ENCODE results near the gene NUMB.

The NUMB gene

GRCh38 chr14:73258076-73258475 is 200.3 kb downstream of the NUMB start:
- DNase-seq: no peak

- no peak for DNase-seq
These were observed 202.6 kb downstream of the NUMB start for GRCh38 chr14:73255693-73256225.

- no peak for DNase-seq
These were observed 203.3 kb downstream of the NUMB start for GRCh38 chr14:73255005-73255400.

GRCh38 chr14:73254247-73255004 is 203.9 kb downstream of the NUMB start:
- DNase-seq: no peak

GRCh38 chr14:73253721-73254120 is 204.6 kb downstream of the NUMB start:
- no peak for DNase-seq

- DNase-seq: no peak
These were observed 205.1 kb downstream of the NUMB start for GRCh38 chr14:73253323-73253610.

- no peak for DNase-seq
These were observed 205.6 kb downstream of the NUMB start for GRCh38 chr14:73252491-73253322.

- DNase-seq: no peak
These were observed 206.7 kb downstream of the NUMB start for GRCh38 chr14:73251516-73252215.

- no peak for DNase-seq
These were observed 207.4 kb downstream of the NUMB start for GRCh38 chr14:73250781-73251500.

- no peak for DNase-seq
These were observed 208.0 kb downstream of the NUMB start for GRCh38 chr14:73250317-73250713.

- no peak for DNase-seq
These were observed 208.6 kb downstream of the NUMB start for GRCh38 chr14:73249564-73250316.

GRCh38 chr14:73249108-73249507 is 209.2 kb downstream of the NUMB start:
- DNase-seq: no peak

- no peak for DNase-seq
These were observed 210.1 kb downstream of the NUMB start for GRCh38 chr14:73248108-73248868.

GRCh38 chr14:73246387-73247150 is 211.8 kb downstream of the NUMB start:
- DNase-seq: no peak

GRCh38 chr14:73245480-73246325 is 212.6 kb downstream of the NUMB start:
- no peak for DNase-seq

- DNase-seq: no peak
These were observed 213.6 kb downstream of the NUMB start for GRCh38 chr14:73244541-73245290.

- DNase-seq: no peak
These were observed 214.6 kb downstream of the NUMB start for GRCh38 chr14:73243748-73244147.

- no peak for DNase-seq
These were observed 215.0 kb downstream of the NUMB start for GRCh38 chr14:73243341-73243740.

Data from hippocampal formation (tissue), 2 donors.